GM18507 (cell line): ENCODE results near the gene DLG4.
A peak's percentile ranks its signal among the peaks of the same experiment; 100 is the strongest.
"Not testable (repeated sequence)": the region's sequence is repeated elsewhere in the genome, so short reads cannot be mapped to it uniquely, and the experiment has no call there.

Source experiments
- DNase-seq: peaks from one replicate; pipeline ENCODE4 v3.0.0; 2011; ENCODE audit warnings: low read depth; ENCODE audit not compliant: insufficient read length; ENCODE audit errors: extremely low spot score
- FAIRE-seq: peaks from 2 replicates; lab custom pipeline; 2011; peaks lifted over from hg19 to GRCh38; lab: Jason Lieb, UNC

The DLG4 gene

DNA sequence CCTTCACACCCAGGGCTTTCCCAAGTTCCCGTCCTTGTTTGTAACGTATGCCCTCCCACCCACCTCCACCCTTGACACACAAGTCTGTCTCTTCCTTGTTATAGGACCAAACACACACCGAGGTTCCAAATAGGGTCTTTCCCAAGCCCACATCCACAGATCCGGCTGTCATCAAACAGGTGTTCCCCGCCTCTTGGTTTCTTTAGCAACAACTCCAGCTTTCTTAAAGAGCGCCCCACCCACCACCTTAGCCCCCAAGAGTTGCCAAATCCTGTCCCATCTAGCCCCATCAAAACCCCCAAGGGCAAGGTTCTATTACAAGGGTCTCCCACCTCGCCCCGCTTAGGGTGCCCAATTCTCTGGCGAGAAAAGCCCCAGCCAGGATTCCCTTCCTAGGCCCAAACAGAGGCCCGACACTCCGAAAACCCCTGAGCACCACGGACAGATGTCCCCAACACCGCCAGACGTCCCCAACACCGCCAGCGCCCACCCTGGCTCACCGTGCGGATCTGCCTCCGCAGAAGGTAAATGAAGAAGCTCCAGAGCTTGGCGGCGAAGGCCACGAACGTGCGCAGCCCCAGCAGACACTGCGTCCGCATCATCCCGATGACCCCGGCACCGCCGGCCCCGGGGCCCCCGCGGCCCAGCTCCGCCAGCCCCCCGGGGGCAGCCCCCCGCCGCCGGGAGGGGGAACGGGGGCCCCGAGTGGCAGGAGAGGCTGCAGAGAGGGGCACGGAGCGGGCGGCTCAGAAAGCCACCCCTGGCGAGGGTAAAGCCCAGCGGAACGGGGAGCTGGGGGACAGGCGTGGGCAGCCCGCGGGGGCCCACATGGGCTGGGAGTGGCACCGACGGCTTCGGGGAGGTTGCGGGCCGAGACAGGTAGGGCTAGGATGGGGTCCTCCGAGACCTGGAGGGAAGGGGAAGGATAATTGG is 31.3 kb upstream of the DLG4 start:
- peak; percentile 64 for FAIRE-seq
- no peak for DNase-seq

DNA sequence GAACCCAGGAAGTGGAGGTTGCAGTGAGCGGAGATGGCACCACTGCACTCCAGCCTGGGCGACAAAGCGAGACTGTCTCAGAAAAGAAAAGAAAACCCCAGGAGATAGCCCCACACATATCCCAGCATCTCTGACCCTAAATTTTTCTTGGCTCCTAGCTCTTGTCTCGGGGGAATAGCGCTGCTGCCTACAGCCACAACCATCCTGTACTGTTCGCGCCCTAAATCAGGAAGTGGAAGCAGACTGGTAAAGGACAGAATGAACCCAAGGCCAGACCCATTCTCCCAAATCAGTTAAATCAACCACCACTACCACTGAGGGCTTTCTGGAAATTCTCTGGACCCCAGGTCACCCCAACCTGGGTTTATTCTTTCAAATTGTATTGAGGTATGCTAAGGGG is 30.2 kb upstream of the DLG4 start:
- no peak for DNase-seq

DNA sequence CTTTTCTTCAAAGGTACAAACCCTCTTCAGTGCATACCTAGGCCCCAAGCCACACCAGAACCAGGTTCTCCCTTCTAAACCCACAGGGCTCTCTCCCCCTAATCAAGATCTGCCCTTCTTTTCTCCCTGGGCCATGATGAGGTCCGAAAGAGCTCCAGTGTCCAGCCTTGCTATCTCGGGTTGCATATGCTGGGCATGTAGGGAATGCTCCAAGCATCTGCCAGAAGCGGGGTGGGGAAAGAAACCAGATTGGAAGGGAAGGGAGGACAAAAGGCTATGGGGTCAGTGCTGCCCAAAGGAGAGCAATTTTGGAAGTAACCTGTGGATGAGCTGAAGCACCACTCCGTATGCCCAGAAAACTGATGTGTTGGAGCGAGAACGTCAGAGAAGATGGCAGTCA is 29.6 kb upstream of the DLG4 start:
- no peak for FAIRE-seq
- DNase-seq, result no peak

More for the DNA sequence above, 30.2 kb upstream of the DLG4 start:
- no peak for FAIRE-seq

DNA sequence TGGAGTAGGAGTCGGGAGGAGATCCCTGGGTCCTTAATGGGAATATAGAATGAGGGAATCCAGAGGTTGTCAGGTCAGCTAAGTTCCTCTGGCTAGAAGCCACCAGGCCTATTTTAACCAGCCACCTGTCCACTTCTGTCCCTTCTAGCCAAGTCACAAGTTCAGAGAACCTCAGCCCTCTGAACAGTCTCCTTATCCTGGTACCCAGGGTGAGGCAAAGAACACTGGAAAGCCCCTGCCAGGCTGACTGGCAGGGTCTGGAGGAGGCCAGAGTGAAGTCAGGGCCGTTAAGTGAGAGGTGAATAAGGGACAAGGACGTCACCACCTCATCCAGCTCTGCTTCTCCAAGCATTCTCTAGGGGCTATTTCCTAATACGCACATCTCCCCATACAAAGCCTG is 29.2 kb upstream of the DLG4 start:
- no peak for FAIRE-seq

DNA sequence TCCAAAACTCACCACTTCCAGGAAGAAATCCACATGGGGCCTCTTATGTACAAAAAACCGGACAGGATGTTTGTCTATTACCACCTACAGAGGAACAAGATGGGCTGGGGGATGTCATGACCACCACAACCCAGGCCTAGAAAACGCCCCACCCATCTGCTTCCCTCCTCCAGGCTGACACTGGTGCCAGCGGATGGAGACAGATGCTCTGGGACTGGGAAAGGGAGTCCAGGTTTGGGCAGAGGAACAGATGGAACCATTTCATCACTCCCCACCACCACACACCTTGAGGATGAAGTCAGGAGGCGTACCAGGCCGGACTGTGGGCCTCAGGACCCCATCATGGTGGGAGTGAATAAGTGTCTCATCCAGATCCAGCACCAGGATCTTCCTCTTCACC is 27.1 kb upstream of the DLG4 start:
- FAIRE-seq (no peak), DNase-seq (no peak)

More for the DNA sequence above, 29.2 kb upstream of the DLG4 start:
- no peak for DNase-seq

DNA sequence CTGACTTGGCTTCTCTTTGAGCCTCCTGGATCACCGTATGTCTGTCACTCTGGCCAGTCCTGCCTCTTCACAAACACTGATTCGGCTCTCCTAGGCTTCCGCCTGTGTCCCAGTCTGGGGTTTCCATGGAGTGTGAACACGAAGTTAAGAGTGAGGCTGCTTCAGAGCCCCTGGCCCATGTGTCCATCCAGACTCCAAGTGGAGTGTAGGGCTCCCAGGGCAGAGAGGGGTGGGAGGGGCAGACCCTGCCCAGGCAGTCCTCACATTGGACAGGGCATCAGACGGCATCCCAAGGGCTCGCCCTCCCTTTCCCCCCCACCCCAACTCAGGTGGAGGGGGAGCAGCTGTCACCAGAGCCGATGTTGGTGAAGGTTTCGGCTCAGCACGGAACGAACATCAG is 24.2 kb upstream of the DLG4 start:
- not testable (repeated sequence) for DNase-seq, FAIRE-seq

DNA sequence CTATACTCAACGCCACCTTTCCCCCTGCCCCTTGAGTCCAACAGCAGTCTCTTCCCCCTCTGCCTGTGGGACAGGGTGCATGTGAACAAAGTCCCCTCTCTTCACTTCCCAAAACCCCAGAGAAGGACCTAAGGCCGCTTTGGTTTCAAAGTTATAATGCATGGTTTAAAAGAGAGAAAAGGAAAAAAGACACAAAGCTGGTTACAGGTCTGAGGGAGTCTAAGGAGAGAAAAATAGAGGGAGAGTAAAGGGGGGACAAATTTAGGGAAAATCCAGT is 23.8 kb upstream of the DLG4 start:
- FAIRE-seq (no peak), DNase-seq (no peak)

DNA sequence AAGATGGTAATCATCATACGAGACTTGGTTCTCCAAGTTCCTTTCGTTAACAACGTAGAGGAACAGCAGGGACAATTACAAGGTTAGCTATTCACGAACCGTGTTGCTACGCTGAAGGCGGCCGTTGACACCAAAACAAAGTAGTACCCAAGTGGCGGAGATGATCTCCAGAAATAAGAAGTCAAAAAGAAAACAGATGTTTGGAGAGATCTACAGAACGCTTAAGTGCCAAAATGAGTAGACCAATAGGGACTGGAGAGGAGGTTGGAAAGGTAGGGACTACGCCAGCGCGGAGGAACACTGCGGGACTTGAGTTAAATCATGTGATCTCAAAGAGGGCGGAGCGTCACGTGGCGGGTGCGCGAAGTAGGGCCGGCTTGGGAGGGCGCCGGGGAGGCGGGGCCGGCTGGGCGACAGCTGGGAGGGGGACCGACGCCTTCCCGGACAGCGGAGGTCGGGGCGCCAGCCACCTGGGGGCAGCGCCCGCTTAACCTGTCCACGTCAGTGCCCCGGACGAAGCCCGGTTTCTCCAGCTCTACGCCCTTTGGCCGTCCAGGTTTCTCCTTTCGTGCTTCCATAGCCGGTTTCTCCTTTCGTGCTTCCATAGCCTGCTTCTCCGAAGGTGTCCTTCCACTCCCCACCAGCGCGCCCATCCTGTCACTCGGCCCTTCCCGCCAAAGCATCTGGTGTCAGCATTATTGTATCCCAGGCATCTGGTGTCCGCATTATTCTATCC is 23.2 kb upstream of the DLG4 start:
- DNase-seq (peak; percentile 76), FAIRE-seq (peak; percentile 97)

DNA sequence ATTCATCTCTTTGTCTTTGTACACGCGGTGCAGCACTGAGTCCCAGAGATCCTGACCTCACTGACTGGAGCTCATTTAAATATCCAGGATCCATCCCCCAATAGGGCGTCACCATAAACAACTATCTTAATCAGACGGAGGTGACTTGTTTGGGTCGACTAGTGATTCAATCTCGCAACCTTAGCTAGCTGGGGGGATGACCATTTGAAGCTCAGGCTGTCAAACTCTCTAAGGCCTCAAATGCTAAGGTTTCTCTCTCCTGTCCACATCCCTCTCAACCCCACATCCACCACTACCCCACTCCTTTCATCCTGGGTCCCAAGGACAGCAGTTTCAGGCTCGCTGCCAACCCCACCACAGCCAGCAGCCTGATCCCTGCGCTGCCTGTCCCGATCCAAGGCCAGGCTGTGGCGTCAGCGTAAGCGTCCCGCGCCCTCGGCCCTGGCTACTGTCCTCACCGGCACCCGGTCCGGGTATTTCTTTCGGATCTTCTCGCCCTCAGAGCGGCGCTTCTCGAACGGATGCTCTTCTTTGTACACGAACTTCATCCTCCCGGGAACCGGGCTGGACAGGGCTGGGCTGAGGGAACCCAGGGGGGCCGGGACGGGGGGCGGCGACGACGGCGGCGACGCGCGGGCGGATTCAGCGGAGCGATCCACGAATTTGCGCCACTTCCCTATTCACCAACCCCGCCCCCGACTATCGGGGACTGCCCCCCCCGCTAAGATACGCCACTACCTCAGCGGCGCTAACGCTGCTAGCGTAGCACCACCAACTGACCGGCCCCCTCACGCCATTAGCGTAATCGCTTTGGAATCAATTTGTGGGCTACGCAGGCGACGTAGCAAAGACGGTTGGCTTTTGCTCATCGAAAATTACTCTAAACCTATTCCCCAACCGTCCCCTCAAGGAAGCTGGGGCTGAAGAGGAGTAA is 22.4 kb upstream of the DLG4 start, which contains the start of gene GABARAP:
Gene GABARAP, minus strand, starts transcription at position 667 of the 934 bp plus-strand sequence. Its CDS starts 119 bp downstream, at position 548.
- no peak for FAIRE-seq
- DNase-seq, result no peak

DNA sequence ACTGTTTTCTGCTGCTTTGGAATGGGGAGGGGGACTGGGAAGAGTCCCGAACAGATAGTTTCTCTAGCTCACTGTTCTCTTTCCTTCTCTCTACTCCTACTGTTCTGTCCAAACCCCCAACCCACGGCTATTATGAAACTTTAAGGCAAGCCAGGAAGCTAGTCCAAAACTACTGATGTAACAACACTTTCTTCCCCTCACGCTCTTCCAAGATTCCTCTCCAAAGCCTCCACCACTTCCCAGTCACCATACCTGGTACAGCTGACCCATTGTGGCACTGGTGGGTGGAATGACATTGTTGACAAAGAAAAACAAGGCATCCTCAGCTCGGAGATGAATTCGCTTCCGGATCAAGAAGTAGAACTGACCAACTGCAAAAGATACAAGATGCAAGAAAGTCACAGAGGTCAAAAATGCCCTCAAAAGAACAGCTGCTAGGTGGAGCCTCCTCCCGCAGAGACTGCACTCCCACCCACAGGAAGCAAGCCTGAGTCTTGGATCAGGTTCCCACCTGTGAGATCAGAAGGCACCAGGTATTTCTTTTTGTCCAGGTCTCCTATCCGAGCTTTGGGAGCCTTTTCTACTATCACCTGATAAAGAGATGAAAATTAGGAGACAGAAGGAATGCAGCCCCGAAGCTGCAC is 21.6 kb upstream of the DLG4 start:
- DNase-seq (no peak), FAIRE-seq (peak; percentile 5)

DNA sequence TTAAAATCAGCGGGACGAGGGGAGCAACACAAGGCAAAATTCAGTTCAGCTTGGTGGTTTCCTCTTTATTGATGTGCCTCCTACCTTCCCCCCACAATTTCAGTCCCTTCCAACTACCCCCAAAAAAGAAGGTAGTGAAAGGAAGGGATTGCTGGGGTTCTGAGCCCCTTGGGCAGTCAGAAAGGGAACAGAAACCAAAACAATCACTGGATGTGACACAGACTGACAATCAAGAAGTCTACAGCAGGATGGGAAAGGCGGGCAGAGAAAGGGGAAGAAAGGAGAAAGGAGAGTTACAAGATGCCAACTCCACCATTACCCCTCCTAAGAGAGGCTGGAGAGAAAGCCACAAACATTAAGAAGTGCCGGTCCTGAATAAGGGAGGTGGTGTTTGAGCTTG is 20.7 kb upstream of the DLG4 start:
- DNase-seq (no peak), FAIRE-seq (peak; percentile 31)

DNA sequence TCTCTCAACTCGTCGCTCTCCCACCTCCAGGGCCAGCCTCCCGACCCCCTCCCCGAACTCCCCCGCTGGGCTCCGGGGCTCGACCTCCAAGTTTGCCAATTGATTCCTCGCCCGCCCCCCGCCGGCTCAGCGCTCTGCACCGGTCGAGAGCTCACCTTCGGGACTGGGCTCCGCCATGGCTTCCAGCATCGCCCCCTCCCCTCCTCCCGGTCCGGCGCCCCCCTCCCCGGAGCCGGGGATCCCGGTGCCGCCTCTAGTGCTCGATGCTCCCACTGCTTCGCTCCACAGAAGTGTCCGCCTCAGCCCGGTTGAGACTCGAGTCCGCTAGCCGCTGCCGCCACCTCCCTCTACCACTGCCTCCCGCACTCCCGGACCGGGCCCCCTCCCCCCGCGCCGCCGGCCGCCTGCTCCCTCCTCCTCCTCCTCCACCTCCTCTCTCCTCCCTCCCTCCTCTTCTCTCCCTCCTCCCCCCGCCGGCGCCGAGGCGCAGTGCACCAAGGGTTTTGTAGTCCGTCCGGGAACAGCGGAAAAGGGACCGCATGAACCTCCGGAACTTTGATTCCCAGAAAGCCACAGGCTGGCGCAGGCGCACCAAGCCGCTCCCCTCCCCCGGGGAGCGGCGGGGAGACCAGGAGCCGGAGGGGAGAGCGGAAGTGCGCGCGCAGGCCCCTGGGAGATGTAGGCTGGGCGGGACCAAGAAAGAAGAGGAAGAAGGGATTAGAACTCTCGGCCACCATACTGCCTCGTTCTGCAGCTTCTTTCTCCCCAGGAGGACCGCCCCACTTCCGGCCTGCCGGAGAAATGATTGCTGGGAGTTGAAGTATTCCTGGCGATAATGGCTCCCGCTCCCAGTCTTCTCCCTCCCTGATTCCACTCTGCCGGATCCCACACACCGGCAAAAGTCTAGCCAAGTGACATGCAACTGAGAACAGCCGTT is 19.7 kb upstream of the DLG4 start, which contains the start of gene PHF23:
Gene PHF23, minus strand, starts transcription at position 367 of the 937 bp plus-strand sequence. Its CDS starts 178 bp downstream, at position 189.
- DNase-seq (peak; percentile 95), FAIRE-seq (peak; percentile 99)

DNA sequence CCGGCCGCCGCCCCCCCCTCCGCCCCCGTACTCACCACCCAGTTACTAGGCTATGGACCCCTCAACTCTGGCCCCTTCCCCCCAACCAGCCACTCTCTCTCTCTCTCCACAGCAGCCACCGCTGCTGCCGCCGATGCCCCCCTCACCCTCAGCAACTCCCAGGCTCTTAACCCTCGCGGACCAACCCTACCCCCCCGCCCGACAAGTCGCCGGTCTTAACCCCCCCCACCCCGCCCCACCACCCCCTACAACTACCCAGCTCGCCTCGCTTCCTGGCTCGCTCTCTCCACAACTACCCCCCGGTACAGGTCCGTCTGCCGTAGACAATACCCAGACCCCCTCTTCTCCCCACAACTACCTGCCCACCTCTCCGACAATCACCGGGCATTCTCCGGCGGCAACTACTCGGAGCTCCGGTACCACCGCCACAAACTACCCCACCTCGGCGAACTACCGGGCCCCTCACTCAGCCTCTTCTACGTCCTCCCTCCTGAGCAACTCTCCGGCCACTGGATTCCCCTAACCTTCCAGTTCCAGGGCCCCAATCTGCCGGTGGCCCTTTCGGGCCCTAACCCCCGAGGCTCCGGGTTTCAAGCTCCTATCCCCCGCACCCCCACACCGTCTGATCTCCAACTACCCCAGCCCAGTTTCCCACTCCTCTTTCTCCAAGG is 18.9 kb upstream of the DLG4 start:
- DNase-seq (no peak), FAIRE-seq (no peak)

DNA sequence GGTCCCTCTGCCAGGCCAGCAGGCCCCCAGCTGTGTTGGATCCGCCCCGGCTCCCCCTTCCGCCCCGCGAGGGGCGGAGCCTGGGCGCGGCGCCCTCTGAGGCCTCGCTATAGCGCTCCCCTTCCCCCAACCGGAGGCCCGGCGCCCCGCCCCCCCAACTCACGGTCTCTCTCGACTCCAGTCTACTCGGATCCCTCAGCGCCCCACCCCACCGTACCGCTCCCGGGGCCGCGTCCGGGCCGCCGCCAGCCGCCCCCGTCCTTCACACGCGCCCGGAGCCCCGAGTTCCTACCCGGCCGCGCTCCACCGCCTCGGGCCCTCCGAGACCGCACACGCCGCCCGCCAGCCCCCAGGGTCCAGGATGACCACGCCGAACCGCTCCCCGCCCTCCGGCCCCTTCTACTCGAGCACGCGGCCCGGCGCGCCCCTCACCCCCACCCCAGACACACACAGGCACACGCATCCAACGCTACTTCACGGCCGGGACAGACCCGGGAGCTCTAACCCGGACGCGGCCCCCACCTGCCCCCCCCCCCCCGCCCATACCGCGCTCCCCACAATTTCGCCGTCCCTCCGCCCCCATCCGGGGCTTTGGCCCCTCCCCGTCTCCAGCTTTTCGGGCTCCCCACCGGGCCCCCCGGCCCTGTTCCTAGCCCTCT is 18.3 kb upstream of the DLG4 start:
- DNase-seq, result no peak
- peak; percentile 56 for FAIRE-seq

DNA sequence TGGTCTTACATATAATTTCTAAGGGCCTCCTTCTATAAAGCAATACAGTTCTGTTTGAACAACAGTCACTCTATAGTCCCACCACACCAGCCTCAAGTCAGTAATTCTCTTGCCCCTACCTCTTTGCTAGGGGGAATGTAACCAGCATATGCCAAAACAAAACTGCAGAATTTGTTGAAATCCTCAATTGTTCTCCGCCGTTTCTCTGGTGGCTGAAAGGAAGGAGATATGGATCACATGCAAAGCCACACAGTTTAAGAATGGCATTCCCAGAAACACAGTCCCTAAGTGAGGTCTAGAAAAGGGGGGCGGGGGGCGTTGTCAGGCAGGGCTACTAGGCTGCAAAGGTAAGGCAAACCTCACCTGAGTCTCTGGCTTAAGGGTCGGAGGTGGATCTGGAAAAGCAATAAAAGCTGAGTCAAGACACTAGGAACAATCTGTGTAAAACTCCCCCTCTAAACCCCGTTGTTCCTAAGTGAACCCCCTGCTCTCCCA is 17.7 kb upstream of the DLG4 start:
- FAIRE-seq (no peak), DNase-seq (no peak)

DNA sequence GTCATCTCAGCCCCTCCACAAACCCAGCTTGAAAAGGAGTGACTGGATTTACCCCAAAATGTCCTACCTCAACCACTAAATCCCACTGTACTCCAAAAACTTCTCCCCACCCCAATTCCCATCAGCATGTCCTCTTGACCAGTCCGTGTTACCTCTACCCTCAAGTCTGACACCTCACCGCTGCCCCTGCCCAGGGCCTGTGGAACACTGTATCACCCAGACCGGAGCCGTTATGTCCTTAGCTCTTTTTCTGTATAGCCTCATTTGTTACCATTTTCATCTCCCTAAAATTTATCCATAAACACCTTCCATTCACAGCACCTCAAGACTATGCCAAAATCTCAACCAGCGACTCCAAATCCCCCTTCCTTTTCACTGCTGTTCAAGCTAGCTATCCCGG is 17.2 kb upstream of the DLG4 start:
- no peak for DNase-seq
- no peak for FAIRE-seq
